K562 (cell line): ENCODE data around the gene FAM83F. TPM values are rescaled to one million over a fixed set of nuclear protein-coding genes. Genes with fewer than 3 reads are reported as not detected.
"Not testable (repeated sequence)": the region's sequence is repeated elsewhere in the genome, so short reads cannot be mapped to it uniquely, and the experiment has no call there.

Experiments
- ATAC-seq: fragments of 200-7000 bp; cut with Tn5 transposase; 3 replicates; pipeline ENCODE4 v1.9.1; 2020; ENCODE audit warnings: moderate library complexity
- BruUV-seq: library from RNA; stranded (reverse); fragments of 400-500 nt; replicated peaks from 2 replicates; lab custom pipeline; 2021; lab: Mats Ljungman, UMichigan
- CTCF ChIA-PET: fragments of 300-600 bp; formaldehyde crosslinking; extraction: SDS; loops from one replicate; lab custom pipeline; 2021; ENCODE audit warnings: low intra/inter-chr PET ratio; lab: Yijun Ruan, JAX
- POLR2A ChIA-PET: fragments of 300-600, 350-650 bp; sonication (Branson Sonifier 250); formaldehyde crosslinking; extraction: SDS; loops from one replicate; lab custom pipeline; 2021; ENCODE audit warnings: antibody characterized with exemption, inconsistent platforms; lab: Yijun Ruan, JAX
- DNase-seq, 4 experiments: peaks; one replicate each; pipeline versions ENCODE4 v3.0.0 to v3.0.0-alpha.2; 2011 to 2018; ENCODE audit warnings: low spot score in 3 of 4, mixed read lengths in 3 of 4; ENCODE audit errors: extremely low read depth in 1 of 4
- FAIRE-seq: peaks from 2 replicates; lab custom pipeline; 2011; peaks lifted over from hg19 to GRCh38; lab: Jason Lieb, UNC
- H2AFZ ChIP-seq: 2 replicates; pipeline ENCODE4 v1.6.0; 2011; ENCODE audit warnings: low read depth, low read length, control low read depth, inconsistent platforms
- H3K27ac ChIP-seq: fragments of 200-600 bp; 3 replicates; pipeline ENCODE4 v1.8.0; 2011; ENCODE audit warnings: low read depth, mild to moderate bottlenecking, control low read depth, inconsistent platforms, low read length, moderate library complexity, mixed read lengths; ENCODE audit errors: extremely low read depth
- H3K27me3 ChIP-seq, 2 experiments: fragments of 300-600 bp in 1 of 2; 2 replicates in 1 of 2; 3 replicates in 1 of 2; pipeline versions ENCODE4 v1.6.0 to v1.8.0; 2011; ENCODE audit warnings: inconsistent platforms in 2 of 2, low read length in 2 of 2, mild to moderate bottlenecking in 1 of 2, mixed read lengths in 1 of 2, moderate library complexity in 1 of 2; ENCODE audit not compliant: control insufficient read depth in 2 of 2, insufficient read depth in 2 of 2
- H3K36me3 ChIP-seq: fragments of 300-600 bp; 3 replicates; pipeline ENCODE4 v1.8.0; 2011; ENCODE audit warnings: mild to moderate bottlenecking, low read length, inconsistent platforms; ENCODE audit not compliant: control insufficient read depth, insufficient read depth
- H3K4me1 ChIP-seq, 2 experiments: fragments of 200-600 bp in 1 of 2; replicated peaks in 1 of 2; 2 replicates in 1 of 2; 3 replicates in 1 of 2; pipeline versions ENCODE4 v1.5.1 to v1.8.0; 2011; ENCODE audit warnings: inconsistent platforms in 2 of 2, low read length in 2 of 2, mild to moderate bottlenecking in 1 of 2, mixed read lengths in 1 of 2, moderate library complexity in 1 of 2; ENCODE audit not compliant: control insufficient read depth in 2 of 2, insufficient read depth in 2 of 2
- H3K4me2 ChIP-seq: 2 replicates; pipeline ENCODE4 v1.6.1; 2011; ENCODE audit warnings: low read length, control low read depth, inconsistent platforms, mixed read lengths; ENCODE audit not compliant: insufficient read depth
- H3K4me3 ChIP-seq: fragments of 200-600 bp; sonication (generic), shearing (Covaris generic); 2 replicates; pipeline ENCODE4 v1.5.1; 2016; ENCODE audit warnings: control low read depth, inconsistent platforms
- H3K79me2 ChIP-seq: fragments of 200-600 bp; 3 replicates; pipeline ENCODE4 v1.8.0; 2011; ENCODE audit warnings: low read length, inconsistent platforms; ENCODE audit not compliant: control insufficient read depth, insufficient read depth
- H3K9ac ChIP-seq, 2 experiments: 2 replicates each; pipeline versions ENCODE4 v1.6.0 to v1.6.1; 2011; ENCODE audit warnings: low read depth in 2 of 2, low read length in 2 of 2, control low read depth in 1 of 2, inconsistent platforms in 1 of 2, mild to moderate bottlenecking in 1 of 2, mixed read lengths in 1 of 2; ENCODE audit not compliant: insufficient read depth in 1 of 2
- H3K9me1 ChIP-seq: one replicate; pipeline ENCODE4 v1.6.0; 2011; ENCODE audit warnings: inconsistent platforms, mild to moderate bottlenecking, low read length, moderate library complexity; ENCODE audit not compliant: control insufficient read depth, insufficient read depth
- H3K9me3 ChIP-seq: replicated peaks from 2 replicates; pipeline ENCODE4 v1.5.1; 2011; ENCODE audit warnings: low read depth, low read length, inconsistent platforms; ENCODE audit not compliant: control insufficient read depth, insufficient read depth
- H4K20me1 ChIP-seq: replicated peaks from 2 replicates; pipeline ENCODE4 v1.6.1; 2011; ENCODE audit warnings: low read length, inconsistent platforms, mixed read lengths; ENCODE audit not compliant: control insufficient read depth, insufficient read depth
- CEBPB ChIP-seq: fragments of 450-650 bp; IDR thresholded peaks from 2 replicates; pipeline ENCODE4 v1.6.1; 2016; ENCODE audit warnings: missing genetic modification characterization, missing compliant biosample characterization
- ID3 ChIP-seq, 2 experiments: fragments of 250-450 bp in 1 of 2; fragments of 450-650 bp in 1 of 2; sonication (Bioruptor Pico) in 1 of 2; IDR thresholded peaks; 2 replicates each; pipeline versions ENCODE4 v1.6.1 to v1.8.0; 2016 to 2021; ENCODE audit warnings: mild to moderate bottlenecking in 2 of 2, moderate library complexity in 2 of 2, missing compliant biosample characterization in 1 of 2, missing genetic modification characterization in 1 of 2
- JUND ChIP-seq, 2 experiments: IDR thresholded peaks; 2 replicates in 1 of 2; 3 replicates in 1 of 2; pipeline ENCODE4 v1.6.1; 2011; ENCODE audit warnings: borderline replicate concordance in 2 of 2, low read depth in 2 of 2, low read length in 2 of 2, improper control_type of control experiment in 1 of 2, missing biosample characterization in 1 of 2, missing genetic modification characterization in 1 of 2, missing genetic modification reagents in 1 of 2
- RBFOX2 ChIP-seq: fragments of 200-400 bp; formaldehyde crosslinking; IDR thresholded peaks from 2 replicates; pipeline ENCODE4 v1.6.1; 2017; ENCODE audit warnings: low read depth, mild to moderate bottlenecking, low read length, moderate library complexity
- ZKSCAN8 ChIP-seq: fragments of 200-800 bp; sonication (Bioruptor generic); IDR thresholded peaks from 2 replicates; pipeline ENCODE4 v1.6.1; 2016; ENCODE audit warnings: missing genetic modification characterization, missing compliant biosample characterization
- ZNF121 ChIP-seq: sonication (generic); formaldehyde crosslinking; conservative IDR thresholded peaks from 2 replicates; pipeline ENCODE4 v1.8.0; 2022; ENCODE audit warnings: missing genetic modification reagents
- WGBS: fragments of 100-300 bp; shearing (Covaris generic); methylation state at CpG from one replicate; pipeline ENCODE4 v1.1.6; 2016; ENCODE audit warnings: low coverage, mixed read lengths; ENCODE audit not compliant: insufficient coverage; ENCODE audit errors: missing lambda C conversion rate; 5-methylcytosine and 5-hydroxymethylcytosine counted together
- in situ Hi-C: fragments of 300-500 bp; cut with MboI; formaldehyde crosslinking; loops from 4 replicates; pipeline ENCODE4 v1.15.0; 2018; ENCODE audit warnings: inconsistent platforms, mixed read lengths
- intact Hi-C: fragments of 100-400 bp; cut with micrococcal nuclease; formaldehyde crosslinking; loops from 2 replicates; pipeline ENCODE4 v1.14.2; 2022
- polyA plus RNA-seq, 8 experiments: library from polyadenylated mRNA; depleted of rRNA in 4 of 8; stranded (reverse) in 5 of 8; unstranded in 3 of 8; fragments of >200 nt; fragmentation: Nextera tagmentation in 2 of 8; fragmentation: Illumina TruSeq in 1 of 8; extraction: Ambion mirVana in 2 of 8; extraction: Trizol in 1 of 8; gene quantifications; 2 replicates each; pipeline versions ENCODE4 v1.2.1 to v1.2.3, GENCODE V29; 2011 to 2014; ENCODE audit warnings: inconsistent platforms in 1 of 8, missing spikeins in 1 of 8
- total RNA-seq, 7 experiments: library from RNA; depleted of rRNA in 6 of 7; stranded (reverse); fragments of >200 nt in 6 of 7; fragmentation: Illumina TruSeq in 2 of 7; extraction: Trizol in 2 of 7; gene quantifications; 2 replicates each; pipeline versions ENCODE4 v1.2.1 to v1.2.3, GENCODE V29; 2011 to 2021; ENCODE audit warnings: low replicate concordance in 1 of 7
- TF ChIP-seq, protein P1 (sequence below): sonication (generic); formaldehyde crosslinking; IDR thresholded peaks from 2 replicates; pipeline ENCODE4 v1.8.0; 2023; ENCODE audit warnings: missing genetic modification reagents, mild to moderate bottlenecking, borderline replicate concordance

Gene FAM83F
- total and polyA plus RNA-seq, 9 of the 15 experiments (the other 6 are each of a cell fraction or from before 2014, with no cell fraction given) = under 0.01 to 0.13 (median 0.04) TPM; not detected in 1

DNA sequence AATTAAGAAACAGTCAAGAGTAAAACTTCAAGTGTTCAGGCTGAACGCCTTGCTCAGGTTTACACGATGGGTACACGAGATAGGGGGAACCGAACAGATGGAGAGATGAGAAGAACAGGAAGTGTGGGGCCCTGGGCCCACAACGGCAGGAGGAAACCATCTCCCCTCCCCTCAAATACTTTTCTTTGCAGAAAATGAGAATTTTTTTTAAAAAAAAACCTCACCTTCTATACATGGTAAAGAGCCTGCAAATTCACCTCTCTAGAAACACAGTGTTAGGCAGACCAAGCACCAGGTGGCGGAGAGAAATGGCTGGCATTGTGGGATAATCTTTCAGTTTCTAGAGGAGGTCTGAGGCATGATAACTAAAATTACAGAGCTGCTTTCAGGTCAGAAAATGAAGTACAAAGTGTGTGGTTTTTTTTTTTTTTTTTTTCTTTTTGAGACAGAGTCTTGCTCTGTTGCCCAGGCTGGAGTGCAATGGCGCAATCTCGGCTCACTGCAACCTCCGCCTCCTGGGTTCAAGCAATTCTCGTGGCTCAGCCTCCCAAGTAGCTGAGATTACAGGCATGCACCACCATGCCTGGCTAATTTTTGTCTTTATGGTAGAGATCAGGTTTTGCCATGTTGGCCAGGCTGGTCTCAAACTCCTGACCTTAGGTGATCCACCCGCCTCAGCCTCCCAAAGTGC is 43.0 kb upstream of the FAM83F start:
- H3K9ac ChIP-seq = peak overlapping the region in 1 of 2 experiments; percentile 0; a peak in 1 of 4 replicates
- CTCF ChIA-PET = not testable (repeated sequence)

DNA sequence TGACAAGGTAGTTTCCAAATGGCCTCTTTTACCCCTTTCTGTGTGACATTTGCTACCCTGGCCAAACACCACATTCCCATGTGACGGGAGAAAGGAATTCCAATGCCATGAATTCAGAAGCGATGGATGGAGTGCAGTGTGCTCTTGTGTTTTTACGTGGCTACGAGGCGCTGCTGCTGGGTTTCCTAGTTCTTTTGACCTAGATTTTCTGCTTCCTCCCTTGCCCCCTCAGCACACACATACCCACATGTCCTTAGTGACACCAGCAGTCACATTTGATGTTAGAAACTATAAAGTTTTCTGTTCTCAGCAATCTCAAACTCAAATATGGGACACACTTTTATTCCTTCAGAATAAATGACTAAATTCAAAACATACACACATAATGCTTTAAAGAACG is 42.4 kb upstream of the FAM83F start:
- ChIA-PET POLR2A (interaction anchor here (1.5 to 2.2 kb wide), 3 partner anchors 9 to 376 kb away, joined by 5 to 12 read pairs (median 5); no protein-coding TSS in a partner anchor), CTCF (no interaction called here)
- Histone ChIP-seq H3K36me3 (peaks cover 80% of the 10 kb centered on the region; the same call in 2 of the 3 replicates), H3K27me3 (no peaks in the 10 kb centered on the region), H3K27ac (no peak overlapping the region; the same call in 2 of the 3 replicates), H4K20me1 (no peaks in the 10 kb centered on the region), H3K4me3 (no peak overlapping the region), H3K4me2 (peak overlapping the region; percentile 28; the same call in 1 of the 2 replicates), H3K9me3 (no peaks in the 10 kb centered on the region), H3K9ac (peak overlapping the region in 1 of 2 experiments; percentile 28; a peak in 1 of 4 replicates), H2AFZ (no peak overlapping the region), H3K79me2 (peaks cover 71% of the 10 kb centered on the region), H3K9me1 (no peaks in the 10 kb centered on the region), H3K4me1 (peaks cover 9 to 49% of the 10 kb centered on the region in 2 experiments; a peak in 3 of 5 replicates)
- no TSS peak for BruUV-seq
- FAIRE-seq (no peak), DNase-seq (no peak), ATAC-seq (no peak)
- in situ Hi-C loops (no loop called here), intact Hi-C loops (no loop called here)
- WGBS = 81% methylated on average over 6 of the region's 6 CpGs
- no peak for TF ChIP-seq ZKSCAN8 (CRISPR knock-in tag)
- TF ChIP-seq, protein P1, sequence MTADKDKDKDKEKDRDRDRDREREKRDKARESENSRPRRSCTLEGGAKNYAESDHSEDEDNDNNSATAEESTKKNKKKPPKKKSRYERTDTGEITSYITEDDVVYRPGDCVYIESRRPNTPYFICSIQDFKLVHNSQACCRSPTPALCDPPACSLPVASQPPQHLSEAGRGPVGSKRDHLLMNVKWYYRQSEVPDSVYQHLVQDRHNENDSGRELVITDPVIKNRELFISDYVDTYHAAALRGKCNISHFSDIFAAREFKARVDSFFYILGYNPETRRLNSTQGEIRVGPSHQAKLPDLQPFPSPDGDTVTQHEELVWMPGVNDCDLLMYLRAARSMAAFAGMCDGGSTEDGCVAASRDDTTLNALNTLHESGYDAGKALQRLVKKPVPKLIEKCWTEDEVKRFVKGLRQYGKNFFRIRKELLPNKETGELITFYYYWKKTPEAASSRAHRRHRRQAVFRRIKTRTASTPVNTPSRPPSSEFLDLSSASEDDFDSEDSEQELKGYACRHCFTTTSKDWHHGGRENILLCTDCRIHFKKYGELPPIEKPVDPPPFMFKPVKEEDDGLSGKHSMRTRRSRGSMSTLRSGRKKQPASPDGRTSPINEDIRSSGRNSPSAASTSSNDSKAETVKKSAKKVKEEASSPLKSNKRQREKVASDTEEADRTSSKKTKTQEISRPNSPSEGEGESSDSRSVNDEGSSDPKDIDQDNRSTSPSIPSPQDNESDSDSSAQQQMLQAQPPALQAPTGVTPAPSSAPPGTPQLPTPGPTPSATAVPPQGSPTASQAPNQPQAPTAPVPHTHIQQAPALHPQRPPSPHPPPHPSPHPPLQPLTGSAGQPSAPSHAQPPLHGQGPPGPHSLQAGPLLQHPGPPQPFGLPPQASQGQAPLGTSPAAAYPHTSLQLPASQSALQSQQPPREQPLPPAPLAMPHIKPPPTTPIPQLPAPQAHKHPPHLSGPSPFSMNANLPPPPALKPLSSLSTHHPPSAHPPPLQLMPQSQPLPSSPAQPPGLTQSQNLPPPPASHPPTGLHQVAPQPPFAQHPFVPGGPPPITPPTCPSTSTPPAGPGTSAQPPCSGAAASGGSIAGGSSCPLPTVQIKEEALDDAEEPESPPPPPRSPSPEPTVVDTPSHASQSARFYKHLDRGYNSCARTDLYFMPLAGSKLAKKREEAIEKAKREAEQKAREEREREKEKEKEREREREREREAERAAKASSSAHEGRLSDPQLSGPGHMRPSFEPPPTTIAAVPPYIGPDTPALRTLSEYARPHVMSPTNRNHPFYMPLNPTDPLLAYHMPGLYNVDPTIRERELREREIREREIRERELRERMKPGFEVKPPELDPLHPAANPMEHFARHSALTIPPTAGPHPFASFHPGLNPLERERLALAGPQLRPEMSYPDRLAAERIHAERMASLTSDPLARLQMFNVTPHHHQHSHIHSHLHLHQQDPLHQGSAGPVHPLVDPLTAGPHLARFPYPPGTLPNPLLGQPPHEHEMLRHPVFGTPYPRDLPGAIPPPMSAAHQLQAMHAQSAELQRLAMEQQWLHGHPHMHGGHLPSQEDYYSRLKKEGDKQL (CRISPR knock-in tag) = no peak
- TF ChIP-seq ID3 (CRISPR knock-in tag; IDR thresholded peaks at IDR 0.05) = no peak
- no peak for TF ChIP-seq ID3 (tag; IDR thresholded peaks at IDR 0.05)
- TF ChIP-seq JUND (IDR thresholded peaks at IDR 0.05; ENCODE audit: borderline replicate concordance, low read depth, low read length) = no peak
- TF ChIP-seq JUND (tag; IDR thresholded peaks at IDR 0.05; ENCODE audit: borderline replicate concordance, low read depth, low read length) = no peak

More for the DNA sequence above, 43.0 kb upstream of the FAM83F start:
- DNase-seq, intact Hi-C loops, H4K20me1 ChIP-seq, H3K27me3 ChIP-seq, H3K9me1 ChIP-seq, ATAC-seq, in situ Hi-C loops, H3K4me2 ChIP-seq, H3K9me3 ChIP-seq, H2AFZ ChIP-seq, H3K4me3 ChIP-seq, FAIRE-seq, BruUV-seq: not testable (repeated sequence)
- H3K36me3 ChIP-seq = peaks cover 74% of the 10 kb centered on the region; the same call in 2 of the 3 replicates
- 30% methylated on average over 7 of the region's 11 CpGs for WGBS
- POLR2A ChIA-PET = interaction anchor here (1.7 kb wide), 1 partner anchor 376 kb away, joined by 5 read pairs; no protein-coding TSS in a partner anchor
- TF ChIP-seq CEBPB (tag) = peak; percentile 55; the same call in 1 of the 2 replicates
- peak; percentile 56; the same call in 1 of the 2 replicates for TF ChIP-seq ZNF121 (CRISPR knock-in tag)
- 0 out of 2 replicates have a peak, but pooled peaks have one; percentile 25 for TF ChIP-seq RBFOX2
- peaks cover 77% of the 10 kb centered on the region for H3K79me2 ChIP-seq
- peak overlapping the region; percentile 11; the same call in 2 of the 3 replicates for H3K27ac ChIP-seq
- H3K4me1 ChIP-seq = peaks cover 9 to 49% of the 10 kb centered on the region in 2 experiments; a peak in 3 of 5 replicates
